ENCODE results near the gene ZIC1.
A peak's percentile ranks its signal among the peaks of the same experiment; 100 is the strongest.

The ZIC1 gene

GRCh38 chr3:147411815-147412241 lies 2.7 kb downstream of the ZIC1 start:
- DNase-seq, result peak; percentile 21

- peak; percentile 23 for DNase-seq
Observed at GRCh38 chr3:147412261-147412916, 3.2 kb downstream of the ZIC1 start.

GRCh38 chr3:147412917-147413685 lies 3.9 kb downstream of the ZIC1 start:
- DNase-seq, result peak; percentile 31

- DNase-seq, result peak; percentile 18
Observed at GRCh38 chr3:147413686-147414389, 4.7 kb downstream of the ZIC1 start.

GRCh38 chr3:147414390-147415138 lies 5.4 kb downstream of the ZIC1 start:
- DNase-seq, result no peak

GRCh38 chr3:147415286-147415685 lies 6.1 kb downstream of the ZIC1 start:
- no peak for DNase-seq

- DNase-seq, result no peak
Observed at GRCh38 chr3:147415874-147416273, 6.7 kb downstream of the ZIC1 start.

- DNase-seq, result no peak
Observed at GRCh38 chr3:147416931-147417330, 7.8 kb downstream of the ZIC1 start.

GRCh38 chr3:147417551-147418295 lies 8.6 kb downstream of the ZIC1 start:
- no peak for DNase-seq

- DNase-seq, result no peak
Observed at GRCh38 chr3:147418371-147418781, 9.2 kb downstream of the ZIC1 start.

- DNase-seq, result peak; percentile 87
Observed at GRCh38 chr3:147418808-147419701, 9.9 kb downstream of the ZIC1 start.

- no peak for DNase-seq
Observed at GRCh38 chr3:147419781-147420224, 10.6 kb downstream of the ZIC1 start.

GRCh38 chr3:147420353-147421183 lies 11.4 kb downstream of the ZIC1 start:
- DNase-seq, result no peak

GRCh38 chr3:147421184-147421912 lies 12.2 kb downstream of the ZIC1 start:
- DNase-seq, result peak; percentile 28

GRCh38 chr3:147422196-147422595 lies 13.0 kb downstream of the ZIC1 start:
- peak; percentile 28 for DNase-seq

GRCh38 chr3:147422601-147423536 lies 13.7 kb downstream of the ZIC1 start:
- DNase-seq, result peak; percentile 37

- no peak for DNase-seq
Observed at GRCh38 chr3:147423537-147423797, 14.3 kb downstream of the ZIC1 start.

GRCh38 chr3:147423798-147424580 lies 14.8 kb downstream of the ZIC1 start:
- DNase-seq, result peak; percentile 17

Measured in femur (tissue), 1 donor.